ENCODE measurements around the gene HSPA9.

GRCh38 chr5:138597661-138598400 lies 22.6 kb upstream of the HSPA9 start:
- TF ChIP-seq POLR2A (IDR thresholded peaks at IDR 0.05) (no peak), EP300 (IDR thresholded peaks at IDR 0.05) (no peak), POLR2AphosphoS5 (IDR thresholded peaks at IDR 0.05) (no peak)
